HepG2 (cell line): ENCODE data around the gene WFDC11. TPM values are rescaled to one million over a fixed set of nuclear protein-coding genes. Genes with fewer than 3 reads are reported as not detected.

Experiments
- CEBPB ChIP-seq: IDR thresholded peaks from 2 replicates; pipeline ENCODE4 v1.6.1; 2011; ENCODE audit warnings: low read depth, low read length, improper control_type of control experiment, borderline replicate concordance
- CENPX ChIP-seq: sonication (generic); formaldehyde crosslinking; IDR thresholded peaks from 2 replicates; pipeline ENCODE4 v1.9.0; 2021; ENCODE audit warnings: mild to moderate bottlenecking, missing genetic modification reagents, moderate library complexity
- KDM2A ChIP-seq: sonication (generic); formaldehyde crosslinking; IDR thresholded peaks from 2 replicates; pipeline ENCODE4 v1.4.0; 2020; ENCODE audit warnings: low read depth, missing genetic modification reagents, borderline replicate concordance
- KMT2A ChIP-seq: sonication (generic); formaldehyde crosslinking; IDR thresholded peaks from 2 replicates; pipeline ENCODE4 v1.4.0; 2020; ENCODE audit warnings: missing genetic modification reagents
- MAZ ChIP-seq, 2 experiments: sonication (generic) in 1 of 2; formaldehyde crosslinking in 1 of 2; IDR thresholded peaks; 2 replicates each; pipeline versions ENCODE4 v1.5.0 to v1.6.1; 2012 to 2020; ENCODE audit warnings: low read depth in 2 of 2, mild to moderate bottlenecking in 2 of 2, borderline replicate concordance in 1 of 2, improper control_type of control experiment in 1 of 2, low read length in 1 of 2, missing genetic modification reagents in 1 of 2, moderate library complexity in 1 of 2
- MLLT10 ChIP-seq: sonication (generic); formaldehyde crosslinking; IDR thresholded peaks from 2 replicates; pipeline ENCODE4 v1.4.0; 2020; ENCODE audit warnings: missing genetic modification reagents
- NFKB2 ChIP-seq: sonication (generic); formaldehyde crosslinking; IDR thresholded peaks from 2 replicates; pipeline ENCODE4 v1.4.0; 2020; ENCODE audit warnings: missing genetic modification reagents, borderline replicate concordance
- PITX1 ChIP-seq: sonication (generic); formaldehyde crosslinking; IDR thresholded peaks from 2 replicates; pipeline ENCODE4 v1.5.1; 2020; ENCODE audit warnings: mild to moderate bottlenecking, missing genetic modification reagents
- PLRG1 ChIP-seq: fragments of 450-650 bp; conservative IDR thresholded peaks from 2 replicates; pipeline ENCODE4 v1.6.1; 2016
- POLR2A ChIP-seq, 2 experiments: IDR thresholded peaks; 2 replicates each; pipeline ENCODE4 v1.6.1; 2011; ENCODE audit warnings: low read depth in 2 of 2, low read length in 2 of 2, mild to moderate bottlenecking in 1 of 2, moderate library complexity in 1 of 2; ENCODE audit not compliant: insufficient read depth in 1 of 2
- RAD51 ChIP-seq: fragments of 450-650 bp; IDR thresholded peaks from 2 replicates; pipeline ENCODE4 v1.6.1; 2016; ENCODE audit warnings: borderline replicate concordance
- STAT6 ChIP-seq: sonication (generic); formaldehyde crosslinking; IDR thresholded peaks from 2 replicates; pipeline ENCODE4 v1.4.0; 2020; ENCODE audit warnings: missing genetic modification reagents, mild to moderate bottlenecking, borderline replicate concordance
- TMF1 ChIP-seq: sonication (generic); formaldehyde crosslinking; IDR thresholded peaks from 2 replicates; pipeline ENCODE4 v1.8.1; 2022; ENCODE audit warnings: low read depth, missing genetic modification reagents
- ZNF296 ChIP-seq: sonication (generic); formaldehyde crosslinking; conservative IDR thresholded peaks from 2 replicates; pipeline ENCODE4 v1.5.0; 2020; ENCODE audit warnings: mild to moderate bottlenecking, missing genetic modification reagents
- ZNF383 ChIP-seq: sonication (generic); formaldehyde crosslinking; IDR thresholded peaks from 2 replicates; pipeline ENCODE4 v1.4.0; 2020; ENCODE audit warnings: missing genetic modification reagents, mild to moderate bottlenecking, borderline replicate concordance
- ZNF441 ChIP-seq: sonication (generic); formaldehyde crosslinking; IDR thresholded peaks from 2 replicates; pipeline ENCODE4 v1.7.0; 2021; ENCODE audit warnings: missing genetic modification reagents, borderline replicate concordance
- ZNF558 ChIP-seq: sonication (generic); formaldehyde crosslinking; IDR thresholded peaks from 2 replicates; pipeline ENCODE4 v1.9.0; 2022; ENCODE audit warnings: mild to moderate bottlenecking, missing genetic modification reagents, borderline replicate concordance
- ZNF616 ChIP-seq: sonication (generic); formaldehyde crosslinking; IDR thresholded peaks from 2 replicates; pipeline ENCODE4 v1.5.0; 2020; ENCODE audit warnings: low read depth, mild to moderate bottlenecking, missing genetic modification reagents
- polyA plus RNA-seq, 8 experiments: library from polyadenylated mRNA; depleted of rRNA in 3 of 8; stranded (reverse) in 7 of 8; unstranded in 1 of 8; fragments of >200 nt; fragmentation: Illumina TruSeq in 4 of 8; extraction: Trizol in 4 of 8; gene quantifications; 2 replicates each; pipeline versions ENCODE4 v1.2.1 to v1.2.3, GENCODE V29; 2011 to 2016; ENCODE audit warnings: low read depth in 4 of 8, missing spikeins in 1 of 8, mixed read lengths in 1 of 8; ENCODE audit not compliant: insufficient read depth in 1 of 8
- total RNA-seq, 5 experiments: library from RNA; depleted of rRNA; stranded (reverse); fragments of >200 nt; fragmentation: Illumina TruSeq; extraction: Trizol; gene quantifications; 2 replicates each; pipeline ENCODE4 v1.2.3, GENCODE V29; 2016; ENCODE audit warnings: low read depth in 1 of 5
- TF ChIP-seq, protein P1 (sequence below): sonication (generic); formaldehyde crosslinking; IDR thresholded peaks from 2 replicates; pipeline ENCODE4 v1.4.0; 2020; ENCODE audit warnings: mild to moderate bottlenecking, missing genetic modification reagents
- TF ChIP-seq, protein P2 (sequence below): sonication (generic); formaldehyde crosslinking; IDR thresholded peaks from 2 replicates; pipeline ENCODE4 v1.5.0; 2020; ENCODE audit warnings: mild to moderate bottlenecking, missing genetic modification reagents, borderline replicate concordance
- TF ChIP-seq, protein P3 (sequence below): sonication (generic); formaldehyde crosslinking; IDR thresholded peaks from 2 replicates; pipeline ENCODE4 v1.4.0; 2020; ENCODE audit warnings: missing genetic modification reagents, borderline replicate concordance

WFDC11 gene
- total and polyA plus RNA-seq, 2 of the 13 experiments (the other 11 are each of a cell fraction or from before 2014, with no cell fraction given), result not detected

- TF ChIP-seq, protein P1, sequence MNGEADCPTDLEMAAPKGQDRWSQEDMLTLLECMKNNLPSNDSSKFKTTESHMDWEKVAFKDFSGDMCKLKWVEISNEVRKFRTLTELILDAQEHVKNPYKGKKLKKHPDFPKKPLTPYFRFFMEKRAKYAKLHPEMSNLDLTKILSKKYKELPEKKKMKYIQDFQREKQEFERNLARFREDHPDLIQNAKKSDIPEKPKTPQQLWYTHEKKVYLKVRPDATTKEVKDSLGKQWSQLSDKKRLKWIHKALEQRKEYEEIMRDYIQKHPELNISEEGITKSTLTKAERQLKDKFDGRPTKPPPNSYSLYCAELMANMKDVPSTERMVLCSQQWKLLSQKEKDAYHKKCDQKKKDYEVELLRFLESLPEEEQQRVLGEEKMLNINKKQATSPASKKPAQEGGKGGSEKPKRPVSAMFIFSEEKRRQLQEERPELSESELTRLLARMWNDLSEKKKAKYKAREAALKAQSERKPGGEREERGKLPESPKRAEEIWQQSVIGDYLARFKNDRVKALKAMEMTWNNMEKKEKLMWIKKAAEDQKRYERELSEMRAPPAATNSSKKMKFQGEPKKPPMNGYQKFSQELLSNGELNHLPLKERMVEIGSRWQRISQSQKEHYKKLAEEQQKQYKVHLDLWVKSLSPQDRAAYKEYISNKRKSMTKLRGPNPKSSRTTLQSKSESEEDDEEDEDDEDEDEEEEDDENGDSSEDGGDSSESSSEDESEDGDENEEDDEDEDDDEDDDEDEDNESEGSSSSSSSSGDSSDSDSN (CRISPR knock-in tag), result no peak
- TF ChIP-seq CEBPB, result no peak
- no peak for TF ChIP-seq POLR2A (IDR thresholded peaks at IDR 0.05; ENCODE audit: insufficient read depth in 1 of 2, low read depth in 2 of 2, low read length in 2 of 2)
- TF ChIP-seq, protein P2, sequence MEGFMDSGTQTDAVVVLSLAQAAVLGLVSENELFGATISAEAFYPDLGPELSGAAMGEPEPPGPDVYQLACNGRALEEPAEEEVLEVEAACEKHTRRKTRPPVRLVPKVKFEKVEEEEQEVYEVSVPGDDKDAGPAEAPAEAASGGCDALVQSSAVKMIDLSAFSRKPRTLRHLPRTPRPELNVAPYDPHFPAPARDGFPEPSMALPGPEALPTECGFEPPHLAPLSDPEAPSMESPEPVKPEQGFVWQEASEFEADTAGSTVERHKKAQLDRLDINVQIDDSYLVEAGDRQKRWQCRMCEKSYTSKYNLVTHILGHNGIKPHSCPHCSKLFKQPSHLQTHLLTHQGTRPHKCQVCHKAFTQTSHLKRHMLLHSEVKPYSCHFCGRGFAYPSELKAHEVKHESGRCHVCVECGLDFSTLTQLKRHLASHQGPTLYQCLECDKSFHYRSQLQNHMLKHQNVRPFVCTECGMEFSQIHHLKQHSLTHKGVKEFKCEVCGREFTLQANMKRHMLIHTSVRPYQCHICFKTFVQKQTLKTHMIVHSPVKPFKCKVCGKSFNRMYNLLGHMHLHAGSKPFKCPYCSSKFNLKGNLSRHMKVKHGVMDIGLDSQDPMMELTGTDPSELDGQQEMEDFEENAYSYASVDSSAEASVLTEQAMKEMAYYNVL, result peak; percentile 99
- TF ChIP-seq ZNF296 (CRISPR knock-in tag), result no peak
- TF ChIP-seq STAT6 (CRISPR knock-in tag), result no peak
- no peak for TF ChIP-seq KMT2A (CRISPR knock-in tag)
- no peak for TF ChIP-seq KDM2A (CRISPR knock-in tag)
- TF ChIP-seq ZNF558 (CRISPR knock-in tag), result no peak
- TF ChIP-seq PITX1 (CRISPR knock-in tag), result no peak
- no peak for TF ChIP-seq MAZ (IDR thresholded peaks at IDR 0.05; ENCODE audit: borderline replicate concordance, low read depth, low read length)
- no peak for TF ChIP-seq MAZ (CRISPR knock-in tag; IDR thresholded peaks at IDR 0.05; ENCODE audit: low read depth)
- TF ChIP-seq RAD51, result no peak
- no peak for TF ChIP-seq MLLT10 (CRISPR knock-in tag)
- no peak for TF ChIP-seq NFKB2 (CRISPR knock-in tag)
- no peak for TF ChIP-seq CENPX
- TF ChIP-seq ZNF441 (CRISPR knock-in tag), result no peak
- TF ChIP-seq, protein P3, sequence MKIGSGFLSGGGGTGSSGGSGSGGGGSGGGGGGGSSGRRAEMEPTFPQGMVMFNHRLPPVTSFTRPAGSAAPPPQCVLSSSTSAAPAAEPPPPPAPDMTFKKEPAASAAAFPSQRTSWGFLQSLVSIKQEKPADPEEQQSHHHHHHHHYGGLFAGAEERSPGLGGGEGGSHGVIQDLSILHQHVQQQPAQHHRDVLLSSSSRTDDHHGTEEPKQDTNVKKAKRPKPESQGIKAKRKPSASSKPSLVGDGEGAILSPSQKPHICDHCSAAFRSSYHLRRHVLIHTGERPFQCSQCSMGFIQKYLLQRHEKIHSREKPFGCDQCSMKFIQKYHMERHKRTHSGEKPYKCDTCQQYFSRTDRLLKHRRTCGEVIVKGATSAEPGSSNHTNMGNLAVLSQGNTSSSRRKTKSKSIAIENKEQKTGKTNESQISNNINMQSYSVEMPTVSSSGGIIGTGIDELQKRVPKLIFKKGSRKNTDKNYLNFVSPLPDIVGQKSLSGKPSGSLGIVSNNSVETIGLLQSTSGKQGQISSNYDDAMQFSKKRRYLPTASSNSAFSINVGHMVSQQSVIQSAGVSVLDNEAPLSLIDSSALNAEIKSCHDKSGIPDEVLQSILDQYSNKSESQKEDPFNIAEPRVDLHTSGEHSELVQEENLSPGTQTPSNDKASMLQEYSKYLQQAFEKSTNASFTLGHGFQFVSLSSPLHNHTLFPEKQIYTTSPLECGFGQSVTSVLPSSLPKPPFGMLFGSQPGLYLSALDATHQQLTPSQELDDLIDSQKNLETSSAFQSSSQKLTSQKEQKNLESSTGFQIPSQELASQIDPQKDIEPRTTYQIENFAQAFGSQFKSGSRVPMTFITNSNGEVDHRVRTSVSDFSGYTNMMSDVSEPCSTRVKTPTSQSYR (CRISPR knock-in tag), result no peak
- TF ChIP-seq ZNF616 (CRISPR knock-in tag), result no peak
- TF ChIP-seq ZNF383 (CRISPR knock-in tag), result no peak
- TF ChIP-seq TMF1 (CRISPR knock-in tag), result no peak
- no peak for TF ChIP-seq PLRG1
Observed at GRCh38 chr20:45621593-45621992, 48.4 kb downstream of the WFDC11 start (continued).
